Measurements from ENCODE around the gene OIP5. TPM values are rescaled to one million over a fixed set of nuclear protein-coding genes. Genes with fewer than 3 reads are reported as not detected.
"Not testable (repeated sequence)": the region's sequence is repeated elsewhere in the genome, so short reads cannot be mapped to it uniquely, and the experiment has no call there.

Gene OIP5
- total and polyA plus RNA-seq, 7 donors: 0.31 to 5.4 (median 1.8) TPM

DNA sequence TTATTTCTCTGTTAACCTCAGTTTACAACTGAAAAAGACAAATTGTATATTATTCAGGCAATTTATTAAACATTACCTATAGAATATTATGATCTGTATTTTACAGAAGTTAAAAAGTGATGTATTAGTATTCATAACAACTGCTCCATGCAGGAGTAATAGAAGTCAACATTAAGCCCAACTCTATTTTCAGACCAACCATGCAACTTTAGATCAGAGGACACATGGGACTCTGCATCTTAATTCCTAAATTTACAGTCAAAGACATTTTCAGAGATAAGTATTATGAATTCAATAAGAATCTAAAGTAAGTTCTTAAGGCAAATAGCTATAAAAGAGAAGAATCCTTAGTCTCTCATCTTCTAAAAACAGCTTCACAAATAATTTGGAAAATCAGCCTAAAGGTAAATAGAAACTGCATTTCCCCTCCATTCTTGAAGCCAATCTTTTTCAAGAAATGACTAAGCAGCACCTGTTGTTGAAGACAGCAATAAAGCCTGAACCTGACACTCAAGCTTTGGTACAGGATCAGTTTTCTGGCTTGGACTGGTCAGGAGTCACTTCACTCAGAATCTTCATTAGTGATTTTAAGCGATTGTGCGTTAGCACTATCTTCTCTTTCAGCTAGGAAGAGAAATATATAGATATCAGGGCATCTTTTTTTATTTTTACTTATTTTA lies 23.0 kb downstream of the OIP5 start:
- Histone ChIP-seq H3K27ac (peak overlapping the region; percentile 91), H3K4me3 (peak overlapping the region; percentile 23), H3K9me3 (no peaks in the 10 kb centered on the region), H3K36me3 (ENCODE audit: insufficient read depth in 1 of 2, low read depth in 1 of 2) (peaks cover 0 to 13% of the 10 kb centered on the region in 2 donors), H3K4me1 (peaks cover 47% of the 10 kb centered on the region), H3K27me3 (ENCODE audit: insufficient read depth in 3 of 3, low read length in 2 of 3) (no peaks in the 10 kb centered on the region)
- TF ChIP-seq CTCF (IDR thresholded peaks at IDR 0.05): no peak
- intact Hi-C loops (cut with DNase I): no loop called here
- WGBS, 3 donors: 41 to 73% (median 43%) methylated on average over 2 of the region's 2 CpGs
- peak; percentile 88 to 93 (median 92) for ATAC-seq
- no peak for DNase-seq

GRCh38 chr15:41307679-41308078 lies 24.7 kb downstream of the OIP5 start:
- 94 to 96% (median 96%) methylated on average over 5 of the region's 5 CpGs for WGBS, 3 donors
- Histone ChIP-seq H3K36me3 (ENCODE audit: insufficient read depth in 1 of 2, low read depth in 1 of 2) (peaks cover 0 to 13% of the 10 kb centered on the region in 2 donors), H3K4me3 (no peak overlapping the region), H3K27ac (peak overlapping the region; percentile 91), H3K9me3 (no peaks in the 10 kb centered on the region), H3K4me1 (peaks cover 44% of the 10 kb centered on the region), H3K27me3 (ENCODE audit: insufficient read depth in 3 of 3, low read length in 2 of 3) (no peaks in the 10 kb centered on the region)
- no peak for ATAC-seq
- intact Hi-C loops (cut with DNase I): no loop called here
- TF ChIP-seq CTCF (IDR thresholded peaks at IDR 0.05): no peak
- DNase-seq: no peak

- peaks cover 0 to 17% of the 10 kb centered on the region in 2 donors for H3K36me3 ChIP-seq (ENCODE audit: insufficient read depth in 1 of 2, low read depth in 1 of 2)
Measured at GRCh38 chr15:41304149-41304770, 28.1 kb downstream of the OIP5 start.

GRCh38 chr15:41301587-41301986 lies 30.8 kb downstream of the OIP5 start:
- Histone ChIP-seq H3K9me3 (no peaks in the 10 kb centered on the region), H3K4me1 (peaks cover 22% of the 10 kb centered on the region), H3K27me3 (ENCODE audit: insufficient read depth in 3 of 3, low read length in 2 of 3) (no peaks in the 10 kb centered on the region), H3K27ac (peak overlapping the region; percentile 36), H3K36me3 (ENCODE audit: insufficient read depth in 1 of 2, low read depth in 1 of 2) (peaks cover 0 to 44% of the 10 kb centered on the region in 2 donors), H3K4me3 (no peak overlapping the region)
- TF ChIP-seq CTCF (IDR thresholded peaks at IDR 0.05): no peak
- ATAC-seq: no peak
- DNase-seq: no peak
- WGBS, 3 donors: 97 to 100% (median 100%) methylated on average over 1 of the region's 1 CpG
- intact Hi-C loops (cut with DNase I): no loop called here

More at GRCh38 chr15:41304149-41304770, 28.1 kb downstream of the OIP5 start:
- Histone ChIP-seq H3K27ac (no peak overlapping the region), H3K27me3 (ENCODE audit: insufficient read depth in 3 of 3, low read length in 2 of 3) (no peaks in the 10 kb centered on the region), H3K4me1 (peaks cover 36% of the 10 kb centered on the region), H3K9me3 (no peaks in the 10 kb centered on the region), H3K4me3 (no peak overlapping the region)
- intact Hi-C loops (cut with DNase I): no loop called here
- no peak for TF ChIP-seq CTCF (IDR thresholded peaks at IDR 0.05)
- ATAC-seq: no peak
- no peak for DNase-seq
- 93 to 96% (median 94%) methylated on average over 3 of the region's 3 CpGs for WGBS, 3 donors

- H3K9me3 ChIP-seq; DNase-seq; intact Hi-C loops (cut with DNase I); ATAC-seq; H3K27me3 ChIP-seq (ENCODE audit: insufficient read depth in 3 of 3, low read length in 2 of 3); H3K4me3 ChIP-seq: not testable (repeated sequence)
- 84 to 98% (median 96%) methylated on average over 2 of the region's 2 CpGs for WGBS, 3 donors
- peak overlapping the region; percentile 39 for H3K27ac ChIP-seq
- H3K4me1 ChIP-seq: peaks cover 18% of the 10 kb centered on the region
- peaks cover 0 to 48% of the 10 kb centered on the region in 2 donors for H3K36me3 ChIP-seq (ENCODE audit: insufficient read depth in 1 of 2, low read depth in 1 of 2)
Measured at GRCh38 chr15:41301139-41301538, 31.3 kb downstream of the OIP5 start.

All from psoas muscle (tissue), 8 donors.